H9 (cell line): ENCODE results near the gene MTG1. TPM values are rescaled to one million over a fixed set of nuclear protein-coding genes. Genes with fewer than 3 reads are reported as not detected.

ENCODE experiments used
- DNase-seq: peaks from one replicate; pipeline ENCODE4 v3.0.0-alpha.2; 2017
- H2AFZ ChIP-seq: one replicate; pipeline ENCODE4 v1.6.1; 2013; ENCODE audit warnings: mild to moderate bottlenecking, low read length, control low read depth, moderate library complexity
- H2AK5ac ChIP-seq: 2 replicates; pipeline ENCODE4 v1.6.1; 2013; ENCODE audit warnings: low read length, control low read depth, mixed read lengths; ENCODE audit not compliant: insufficient read length
- H2BK120ac ChIP-seq: one replicate; pipeline ENCODE4 v1.6.1; 2013; ENCODE audit warnings: low read depth, mild to moderate bottlenecking, low read length, control low read depth, inconsistent platforms; ENCODE audit not compliant: poor library complexity, severe bottlenecking
- H2BK12ac ChIP-seq: 2 replicates; pipeline ENCODE4 v1.6.1; 2013; ENCODE audit warnings: low read length, control low read depth, mixed read lengths, low read depth; ENCODE audit not compliant: insufficient read length
- H2BK15ac ChIP-seq: 2 replicates; pipeline ENCODE4 v1.6.1; 2013; ENCODE audit warnings: low read depth, low read length, control low read depth
- H2BK20ac ChIP-seq: one replicate; pipeline ENCODE4 v1.6.1; 2013; ENCODE audit warnings: low read depth, mild to moderate bottlenecking, low read length, control low read depth, inconsistent platforms; ENCODE audit not compliant: poor library complexity, severe bottlenecking
- H2BK5ac ChIP-seq: 2 replicates; pipeline ENCODE4 v1.6.1; 2013; ENCODE audit warnings: low read length, control low read depth, mixed read lengths; ENCODE audit not compliant: insufficient read length
- H3K14ac ChIP-seq: 2 replicates; pipeline ENCODE4 v1.6.1; 2013; ENCODE audit warnings: low read length, control low read depth; ENCODE audit not compliant: insufficient read depth
- H3K18ac ChIP-seq: 2 replicates; pipeline ENCODE4 v1.6.1; 2013; ENCODE audit warnings: low read depth, mild to moderate bottlenecking, mixed read lengths, low read length, control low read depth; ENCODE audit not compliant: insufficient read length
- H3K23ac ChIP-seq: 2 replicates; pipeline ENCODE4 v1.6.1; 2013; ENCODE audit warnings: low read length, control low read depth, mixed read lengths, low read depth; ENCODE audit not compliant: insufficient read length
- H3K23me2 ChIP-seq: 2 replicates; pipeline ENCODE4 v1.6.1; 2013; ENCODE audit warnings: low read depth, mild to moderate bottlenecking, mixed read lengths, low read length, control low read depth; ENCODE audit not compliant: insufficient read length, poor library complexity, severe bottlenecking
- H3K27ac ChIP-seq: 2 replicates; pipeline ENCODE4 v1.5.1; 2013; ENCODE audit warnings: low read length, control low read depth, mixed read lengths, low read depth; ENCODE audit not compliant: insufficient read length
- H3K27me3 ChIP-seq: 2 replicates; pipeline ENCODE4 v1.6.1; 2013; ENCODE audit warnings: low read length, control low read depth, inconsistent platforms; ENCODE audit not compliant: insufficient read depth
- H3K4ac ChIP-seq: 2 replicates; pipeline ENCODE4 v1.6.1; 2013; ENCODE audit warnings: low read depth, mild to moderate bottlenecking, control low read depth, inconsistent platforms, low read length, moderate library complexity
- H3K4me1 ChIP-seq: 2 replicates; pipeline ENCODE4 v1.6.1; 2013; ENCODE audit warnings: low read length, control low read depth, inconsistent platforms; ENCODE audit not compliant: insufficient read depth
- H3K4me2 ChIP-seq: 2 replicates; pipeline ENCODE4 v1.6.1; 2013; ENCODE audit warnings: low read length, control low read depth, mixed read lengths; ENCODE audit not compliant: insufficient read length, insufficient read depth
- H3K56ac ChIP-seq: 2 replicates; pipeline ENCODE4 v1.6.1; 2013; ENCODE audit warnings: low read depth, mild to moderate bottlenecking, mixed read lengths, low read length, control low read depth; ENCODE audit not compliant: insufficient read length
- H3K79me1 ChIP-seq: 2 replicates; pipeline ENCODE4 v1.6.1; 2013; ENCODE audit warnings: low read depth, mild to moderate bottlenecking, moderate library complexity, low read length, control low read depth, inconsistent platforms; ENCODE audit not compliant: insufficient read depth, poor library complexity, severe bottlenecking
- H3K79me2 ChIP-seq: 2 replicates; pipeline ENCODE4 v1.6.1; 2013; ENCODE audit warnings: low read length, control low read depth, inconsistent platforms; ENCODE audit not compliant: insufficient read depth
- H3K9ac ChIP-seq: 2 replicates; pipeline ENCODE4 v1.6.1; 2013; ENCODE audit warnings: low read length, control low read depth, mixed read lengths; ENCODE audit not compliant: insufficient read length; ENCODE audit errors: extremely low read depth
- H3K9me3 ChIP-seq: one replicate; pipeline ENCODE4 v1.6.1; 2013; ENCODE audit warnings: low read depth, low read length, inconsistent platforms; ENCODE audit not compliant: control insufficient read depth
- H3T11ph ChIP-seq: one replicate; pipeline ENCODE4 v1.6.1; 2013; ENCODE audit warnings: mild to moderate bottlenecking, low read length, control low read depth, inconsistent platforms
- H4K20me1 ChIP-seq: one replicate; pipeline ENCODE4 v1.6.1; 2013; ENCODE audit not compliant: control insufficient read depth, insufficient read length, insufficient read depth
- H4K5ac ChIP-seq: 2 replicates; pipeline ENCODE4 v1.6.1; 2013; ENCODE audit warnings: low read depth, mild to moderate bottlenecking, mixed read lengths, low read length, control low read depth; ENCODE audit not compliant: insufficient read length
- H4K8ac ChIP-seq: replicated peaks from 2 replicates; pipeline ENCODE4 v1.6.1; 2013; ENCODE audit warnings: low read length, control low read depth, mixed read lengths, low read depth; ENCODE audit not compliant: insufficient read length
- H4K91ac ChIP-seq: 2 replicates; pipeline ENCODE4 v1.6.1; 2013; ENCODE audit warnings: low read depth, mild to moderate bottlenecking, moderate library complexity, mixed read lengths, low read length, control low read depth; ENCODE audit not compliant: insufficient read length
- H3K27ac Mint-ChIP-seq, 3 experiments: 2 replicates in 2 of 3; 3 replicates in 1 of 3; pipeline ENCODE4 v1.8.0; 2020 to 2021; ENCODE audit warnings: mixed read lengths in 3 of 3, mild to moderate bottlenecking in 1 of 3, moderate library complexity in 1 of 3
- H3K27me3 Mint-ChIP-seq: 2 replicates; pipeline ENCODE4 v1.8.0; 2021; ENCODE audit warnings: low read depth, mild to moderate bottlenecking, moderate library complexity, mixed read lengths
- H3K36me3 Mint-ChIP-seq, 3 experiments: 2 replicates in 2 of 3; 3 replicates in 1 of 3; pipeline ENCODE4 v1.8.0; 2020 to 2021; ENCODE audit warnings: low read depth in 3 of 3, mixed read lengths in 3 of 3; ENCODE audit not compliant: insufficient read depth in 1 of 3
- H3K4me1 Mint-ChIP-seq, 2 experiments: 2 replicates each; pipeline ENCODE4 v1.8.0; 2020; ENCODE audit warnings: mixed read lengths in 2 of 2
- H3K4me3 Mint-ChIP-seq, 2 experiments: 2 replicates in 1 of 2; 3 replicates in 1 of 2; pipeline ENCODE4 v1.8.0; 2020 to 2021; ENCODE audit warnings: mild to moderate bottlenecking in 2 of 2, mixed read lengths in 2 of 2, moderate library complexity in 1 of 2
- H3K9me3 Mint-ChIP-seq, 2 experiments: 2 replicates in 1 of 2; 3 replicates in 1 of 2; pipeline ENCODE4 v1.8.0; 2020; ENCODE audit warnings: mild to moderate bottlenecking in 2 of 2, mixed read lengths in 2 of 2, moderate library complexity in 1 of 2
- CTCF ChIP-seq: fragments of 200-600 bp; sonication (generic); conservative IDR thresholded peaks from 3 replicates; pipeline ENCODE4 v1.8.0; 2021; ENCODE audit warnings: antibody characterized with exemption, mild to moderate bottlenecking
- WGBS: extraction: QIAGEN DNeasy Blood & Tissue Kit; methylation state at CpG from one replicate; pipeline ENCODE4 v1.1.7; 2013; ENCODE audit warnings: missing lambda C conversion rate, low lambda C conversion rate, mixed read lengths; ENCODE audit not compliant: insufficient read length; ENCODE audit errors: extremely low coverage; 5-methylcytosine and 5-hydroxymethylcytosine counted together
- total RNA-seq: library from RNA; stranded (reverse); gene quantifications from 2 replicates; pipeline ENCODE4 v1.2.1, GENCODE V29; 2021

Gene MTG1
- total RNA-seq, 1 experiment from 2014 or later = 65.3 TPM

- H4K8ac ChIP-seq = no peak overlapping the region
- H3K4me2 ChIP-seq = no peak overlapping the region
- H2BK20ac ChIP-seq = no peak overlapping the region
- Mint-ChIP-seq H3K27me3 (peaks cover 5% of the 10 kb centered on the region), H3K4me3 (no peak overlapping the region), H3K27ac (no peak overlapping the region), H3K4me1 (peaks cover 2 to 15% of the 10 kb centered on the region in 2 experiments; a peak in 2 of 4 replicates), H3K9me3 (no peaks in the 10 kb centered on the region), H3K36me3 (peaks cover 0 to 3% (median 3%) of the 10 kb centered on the region in 3 experiments; a peak in 1 of 7 replicates)
- H3K18ac ChIP-seq = peak overlapping the region; percentile 15
- no CpG with 5 or more reads among the region's 24 CpGs for WGBS
- no peak overlapping the region for H2BK120ac ChIP-seq
- no peaks in the 10 kb centered on the region for H4K20me1 ChIP-seq
- H3K23me2 ChIP-seq = no peaks in the 10 kb centered on the region
- no peak overlapping the region for H4K5ac ChIP-seq
- no peaks in the 10 kb centered on the region for H3K79me2 ChIP-seq
- no peak overlapping the region for H2BK12ac ChIP-seq
- no peak overlapping the region for H3K9ac ChIP-seq
- no peak overlapping the region for H2AFZ ChIP-seq
- TF ChIP-seq CTCF = peak; percentile 35
- no peaks in the 10 kb centered on the region; the same call in 1 of the 2 replicates for H3K27me3 ChIP-seq
- H3K14ac ChIP-seq = no peak overlapping the region; the same call in 1 of the 2 replicates
- no peak overlapping the region for H2BK5ac ChIP-seq
- DNase-seq = no peak
- no peak overlapping the region for H3K56ac ChIP-seq
- H2AK5ac ChIP-seq = no peak overlapping the region
- no peaks in the 10 kb centered on the region for H3K4me1 ChIP-seq
- H3K9me3 ChIP-seq = no peaks in the 10 kb centered on the region
- H3K27ac ChIP-seq = no peak overlapping the region
- H3T11ph ChIP-seq = no peak overlapping the region
- H3K23ac ChIP-seq = no peak overlapping the region
- H4K91ac ChIP-seq = no peak overlapping the region
- H3K79me1 ChIP-seq = no peaks in the 10 kb centered on the region
- no peak overlapping the region for H2BK15ac ChIP-seq
- H3K4ac ChIP-seq = no peak overlapping the region
These were observed 42.3 kb upstream of the MTG1 start for GRCh38 chr10:133351408-133352318.
